HG03025 (cell line): ENCODE results near the gene CALHM3.

Source experiments
- ATAC-seq: cut with Tn5 transposase; IDR thresholded peaks from one replicate; pipeline ENCODE4 v1.9.1; 2021; ENCODE audit warnings: mild to moderate bottlenecking, moderate library complexity; ENCODE audit not compliant: unreplicated experiment, low FRiP score

The CALHM3 gene

GRCh38 chr10:103427866-103428265 lies 51.2 kb downstream of the CALHM3 start:
- ATAC-seq: no peak

- no peak for ATAC-seq
Measured at GRCh38 chr10:103423748-103424147, 55.3 kb downstream of the CALHM3 start.
